GM19455 (cell line): Measurements from ENCODE around the gene DNAJB13.

Experiments
- ATAC-seq: cut with Tn5 transposase; IDR thresholded peaks from one replicate; pipeline ENCODE4 v1.9.1; 2021; ENCODE audit not compliant: unreplicated experiment

The DNAJB13 gene

DNA sequence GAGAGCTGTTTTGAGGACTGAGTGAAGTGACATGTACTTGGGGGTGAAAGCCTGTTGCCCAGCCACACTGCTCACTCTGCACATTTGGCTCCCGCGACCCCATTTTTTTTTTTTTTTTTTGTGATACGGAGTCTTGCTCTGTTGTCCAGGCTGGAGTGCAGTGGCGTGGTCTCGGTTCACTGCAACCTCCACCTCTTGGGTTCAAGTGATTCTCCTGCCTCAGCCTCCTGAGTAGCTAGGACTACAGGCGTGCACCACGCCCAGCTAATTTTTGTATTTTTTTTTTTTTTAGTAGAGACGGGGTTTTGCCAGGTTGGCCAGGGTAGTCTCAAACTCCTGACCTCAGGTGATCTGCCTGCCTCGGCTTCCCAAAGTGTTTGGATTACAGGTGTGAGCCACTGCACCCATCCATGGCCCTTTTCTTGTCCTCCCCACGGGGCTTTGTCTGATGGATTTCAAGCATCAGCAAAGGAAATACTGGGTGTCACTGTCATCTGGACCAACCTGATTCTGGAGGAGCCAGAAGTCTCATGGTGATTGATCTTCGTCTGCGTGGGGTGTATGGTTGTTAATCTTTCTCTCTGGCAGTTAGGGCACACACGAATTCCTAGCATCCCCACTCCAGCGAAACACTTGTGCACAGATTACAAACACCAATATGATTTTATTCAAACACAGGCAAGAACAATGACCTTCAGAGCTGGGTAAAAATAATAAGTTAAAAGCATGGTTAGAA lies 61.4 kb downstream of the DNAJB13 start:
- no peak for ATAC-seq

DNA sequence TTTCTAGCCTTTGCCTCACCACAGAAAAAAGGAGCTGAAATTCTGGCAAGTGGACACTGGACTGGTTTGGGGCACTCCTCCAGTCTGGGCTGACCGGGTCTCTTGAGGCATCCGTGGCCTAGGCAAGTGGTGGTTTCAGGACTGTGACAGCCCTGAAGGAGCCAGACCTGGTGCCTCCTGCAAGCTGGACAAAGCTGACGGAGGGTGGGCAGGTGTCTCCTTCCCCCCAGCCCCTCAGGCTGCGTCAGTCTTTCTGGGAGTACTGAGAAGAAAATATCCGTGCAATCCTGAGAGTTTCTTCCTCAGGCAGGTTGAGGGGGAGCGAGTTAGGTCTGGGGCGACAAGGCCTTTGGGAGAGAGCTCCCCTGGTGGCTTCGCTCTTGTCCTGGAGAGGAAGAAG lies 62.3 kb downstream of the DNAJB13 start:
- no peak for ATAC-seq

DNA sequence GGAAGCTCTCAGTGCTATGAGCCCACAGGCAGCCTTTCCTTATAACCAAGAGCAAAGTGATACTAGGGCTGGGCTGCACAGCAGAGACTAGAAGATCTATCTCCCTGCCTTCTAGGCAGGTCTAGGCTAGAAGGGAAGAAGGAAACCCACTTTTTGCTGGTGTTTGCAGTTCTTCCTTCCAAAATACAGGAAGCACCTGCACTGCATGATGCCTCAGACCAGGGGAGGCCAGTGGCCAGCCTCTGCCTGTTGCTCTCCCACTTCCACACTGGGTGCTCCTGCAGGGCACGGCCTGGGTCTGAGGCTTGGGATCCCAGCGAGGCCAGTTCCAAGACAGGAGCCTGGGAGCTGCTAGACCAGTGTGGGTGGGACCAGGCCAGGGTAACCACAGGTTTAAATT lies 64.1 kb downstream of the DNAJB13 start:
- ATAC-seq: no peak

DNA sequence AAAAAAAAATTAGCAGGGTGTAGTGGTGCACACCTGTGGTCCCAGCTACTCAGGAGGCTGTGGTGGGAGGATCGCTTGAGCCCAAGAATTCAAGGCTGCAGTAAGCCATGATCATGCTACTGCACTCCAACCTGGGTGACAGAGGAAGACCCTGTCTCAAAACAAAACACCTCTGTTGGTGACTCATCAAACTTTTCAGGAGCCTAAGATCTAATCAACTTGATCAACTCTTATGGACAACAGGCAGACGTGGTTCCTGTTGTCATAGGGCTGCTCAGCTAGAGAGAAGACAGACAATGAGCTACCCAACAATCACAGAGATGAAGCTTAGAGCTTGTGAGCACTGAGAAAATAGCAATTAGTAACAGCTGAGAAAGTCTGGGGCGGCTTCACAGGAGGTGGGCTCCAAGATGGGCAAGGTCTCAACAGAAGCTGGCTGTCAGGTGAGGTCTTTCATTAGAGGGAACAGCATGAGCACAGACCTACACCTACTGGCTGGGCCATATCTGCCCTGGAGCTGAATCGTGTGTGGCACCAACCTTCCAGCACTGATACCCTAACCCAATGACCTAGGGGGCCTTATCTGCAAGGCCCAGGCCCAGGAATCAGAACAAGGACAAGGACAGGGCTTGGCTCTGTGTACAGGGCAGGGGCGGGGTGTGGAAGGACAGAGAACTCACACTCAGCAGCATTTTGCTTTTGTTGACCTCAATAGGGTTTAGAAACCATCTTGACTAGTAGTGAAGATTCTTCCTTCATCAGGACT lies 65.3 kb downstream of the DNAJB13 start:
- ATAC-seq: no peak

DNA sequence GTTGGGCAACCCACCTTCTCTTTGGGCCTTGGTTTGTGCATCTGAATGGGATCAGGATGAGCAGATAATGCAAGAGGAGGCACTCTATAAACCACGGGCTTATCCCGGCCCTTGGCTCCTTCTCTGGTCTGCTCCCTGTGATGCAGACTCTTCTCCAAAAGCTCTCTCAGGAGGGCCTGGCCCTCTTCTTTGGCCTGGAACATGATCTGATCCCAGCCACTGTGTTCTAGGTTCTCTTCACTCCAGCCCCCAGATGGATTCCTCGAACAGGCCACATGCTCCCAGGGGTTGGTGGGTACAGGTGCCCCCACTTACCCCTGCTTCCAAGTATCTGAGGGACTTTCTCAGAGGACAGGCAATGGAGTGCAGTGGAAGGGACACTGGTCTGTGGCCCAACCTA lies 66.8 kb downstream of the DNAJB13 start:
- ATAC-seq: no peak

DNA sequence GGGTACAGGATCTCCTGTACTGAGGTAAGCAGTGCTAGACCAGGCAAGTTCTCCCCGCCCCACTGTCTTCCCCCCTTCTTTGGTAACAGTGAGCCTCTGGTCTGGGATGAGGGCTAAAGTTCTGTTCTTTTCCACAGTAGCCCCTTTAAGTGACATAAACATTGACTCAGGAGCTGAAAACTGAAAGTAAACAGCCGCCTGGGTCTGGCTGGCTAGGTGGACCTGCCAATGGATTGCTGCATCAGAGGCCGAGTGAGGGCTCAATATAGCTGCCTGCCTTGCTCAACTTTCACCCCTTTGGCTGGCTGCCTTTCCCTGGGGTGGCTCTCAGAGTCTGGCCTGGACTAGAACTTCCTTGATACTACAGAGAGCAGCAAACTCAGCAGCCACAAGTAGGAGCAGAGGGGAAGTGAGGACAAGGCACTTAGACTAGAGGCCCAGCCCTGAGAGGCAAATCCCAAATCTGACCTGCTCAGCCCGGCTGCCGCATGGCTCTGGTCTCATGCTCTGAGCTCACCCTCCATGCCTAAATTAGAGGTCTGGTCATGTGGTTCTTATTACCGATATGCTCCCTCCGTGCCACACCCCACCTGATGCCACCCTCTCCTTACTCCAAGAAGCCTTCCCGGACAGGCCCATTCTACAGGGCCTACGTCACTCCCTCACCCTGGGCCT lies 67.6 kb downstream of the DNAJB13 start:
- no peak for ATAC-seq

DNA sequence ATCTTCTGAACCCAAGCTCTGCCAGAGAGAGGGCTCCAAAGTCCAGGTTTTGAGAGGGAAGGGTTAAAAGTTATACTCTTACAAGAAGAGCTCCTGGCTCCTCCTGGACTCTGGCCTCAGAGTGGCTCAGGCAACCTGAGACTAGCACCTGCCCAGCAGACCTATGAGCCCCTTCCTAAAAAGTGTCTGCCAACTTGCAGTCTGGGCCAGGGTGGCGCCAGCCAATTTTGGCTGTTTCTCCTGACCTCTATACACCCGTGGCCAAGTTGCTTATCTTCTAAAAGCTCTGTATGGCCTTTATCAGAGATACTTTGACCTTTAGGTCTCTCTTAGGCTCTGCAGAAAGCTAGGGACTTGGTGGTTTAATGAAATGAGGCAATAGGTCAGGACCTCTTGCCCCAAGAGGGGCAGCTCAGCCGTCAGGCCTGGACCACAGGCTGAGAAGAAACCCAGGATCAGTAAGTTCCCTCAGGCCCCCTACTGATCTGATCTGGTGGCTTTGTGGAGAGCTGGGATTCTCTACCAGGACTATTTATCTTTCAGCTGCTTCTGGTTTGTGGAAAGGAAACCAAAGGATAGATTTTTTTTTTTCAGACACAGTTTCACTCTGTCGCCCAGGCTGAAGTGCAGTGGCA lies 68.4 kb downstream of the DNAJB13 start:
- ATAC-seq: no peak

DNA sequence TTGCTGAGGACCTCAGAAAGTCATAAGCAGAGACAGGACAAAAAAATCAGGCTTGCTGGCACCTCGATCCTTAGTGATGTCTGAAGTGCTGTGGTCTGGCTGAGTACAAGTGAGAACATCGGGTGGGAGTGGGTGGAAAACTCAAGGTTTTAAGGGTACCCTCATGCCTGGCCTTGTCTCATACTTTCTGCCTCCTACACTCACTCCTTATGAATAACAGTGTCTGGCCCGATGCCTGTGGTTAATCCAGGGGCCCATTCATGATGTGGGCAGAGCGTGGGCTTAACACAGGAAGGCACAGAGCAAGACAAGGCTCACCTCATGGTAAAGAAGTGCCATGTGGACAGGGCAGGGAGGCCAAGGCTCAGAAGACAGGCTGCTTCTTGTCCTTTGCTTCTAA lies 69.0 kb downstream of the DNAJB13 start:
- no peak for ATAC-seq
